Activated CD4-positive, alpha-beta T cell treated with anti-CD3 and anti-CD28 coated beads, Interleukin-2, amount 50 U/mL, for 16 hours (primary cell): Measurements from ENCODE around the gene PLXNA1.

Experiments
- DNase-seq: peaks from one replicate; pipeline ENCODE4 v3.0.0-alpha.2; 2020

PLXNA1 gene

DNA sequence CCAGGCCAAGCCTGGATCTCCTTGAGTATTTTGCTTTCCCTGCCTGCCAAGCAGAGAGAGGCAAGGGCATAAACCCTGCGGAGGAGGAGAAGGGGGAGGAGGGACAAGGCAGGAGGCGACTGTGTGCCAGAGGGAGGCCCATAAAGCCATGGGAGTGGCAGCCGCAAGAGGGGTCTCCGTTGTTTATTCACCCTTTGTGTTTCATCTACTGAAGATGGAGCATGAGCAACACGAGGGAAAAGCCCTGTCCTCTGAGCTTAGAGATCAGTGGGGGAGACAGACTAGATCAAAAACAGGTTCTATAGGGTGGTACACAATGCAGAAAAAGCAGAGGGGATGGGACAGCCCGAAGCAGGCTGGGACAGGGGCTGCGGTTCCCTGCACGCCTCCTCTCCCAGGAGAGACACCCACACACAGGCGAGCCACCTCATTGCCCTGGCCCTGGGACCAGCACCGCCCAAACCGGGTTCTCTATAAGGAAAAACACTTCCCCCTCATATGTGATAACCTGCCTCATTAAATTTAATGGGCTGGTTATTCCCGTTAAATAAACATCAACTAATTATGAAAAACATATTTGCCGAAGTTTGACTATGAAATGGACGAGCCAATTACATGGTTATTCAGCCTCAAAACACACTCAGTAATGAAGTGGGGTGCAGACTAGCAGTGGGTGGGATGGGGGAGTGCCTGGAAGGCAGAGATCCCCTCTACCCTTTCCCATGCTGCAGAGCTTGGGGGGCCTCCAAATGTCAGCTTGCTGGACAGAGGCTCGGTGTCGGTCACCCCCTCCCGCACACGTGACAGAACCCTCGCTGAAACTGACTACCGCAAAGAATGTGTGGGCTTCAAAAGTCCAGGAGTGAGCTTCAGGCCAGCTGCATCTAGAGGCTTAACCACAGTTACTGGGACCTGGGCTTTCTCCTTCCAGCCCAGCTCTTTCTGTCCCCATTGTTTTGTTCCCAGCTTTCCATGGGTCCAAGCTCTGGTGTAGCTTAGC lies 14.2 kb upstream of the PLXNA1 start:
- no peak for DNase-seq

GRCh38 chr3:126969586-126969985 lies 13.3 kb upstream of the PLXNA1 start:
- DNase-seq, result no peak

GRCh38 chr3:126970101-126970500 lies 12.8 kb upstream of the PLXNA1 start:
- DNase-seq, result no peak

GRCh38 chr3:126970921-126971320 lies 12.0 kb upstream of the PLXNA1 start:
- DNase-seq, result no peak

- DNase-seq, result no peak
These were observed 11.0 kb upstream of the PLXNA1 start for GRCh38 chr3:126971891-126972351.

- DNase-seq, result no peak
These were observed 10.0 kb upstream of the PLXNA1 start for GRCh38 chr3:126972866-126973265.

- DNase-seq, result no peak
These were observed 9.1 kb upstream of the PLXNA1 start for GRCh38 chr3:126973814-126974213.

- DNase-seq, result no peak
These were observed 8.2 kb upstream of the PLXNA1 start for GRCh38 chr3:126974756-126975155.

DNA sequence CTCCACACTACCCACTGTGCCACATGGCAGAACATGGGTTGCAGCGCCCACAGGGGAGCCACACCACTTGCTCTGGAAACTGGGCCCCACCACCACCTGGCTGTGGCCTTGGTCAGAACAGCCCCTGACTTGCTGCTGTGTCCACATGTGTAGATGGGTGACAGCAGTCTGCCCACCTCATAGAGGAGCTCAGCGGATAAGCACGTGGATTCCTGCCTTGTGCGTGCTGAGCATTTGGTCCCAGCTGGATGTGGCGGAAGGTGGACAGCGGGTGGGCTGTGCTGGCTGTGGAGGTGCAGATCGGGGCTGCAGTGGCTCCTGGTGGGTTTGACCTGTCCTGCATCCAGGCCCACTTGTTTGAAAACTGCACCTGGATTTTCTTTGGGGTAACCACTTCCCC lies 6.0 kb upstream of the PLXNA1 start:
- no peak for DNase-seq

- no peak for DNase-seq
These were observed 5.1 kb upstream of the PLXNA1 start for GRCh38 chr3:126977821-126978220.

DNA sequence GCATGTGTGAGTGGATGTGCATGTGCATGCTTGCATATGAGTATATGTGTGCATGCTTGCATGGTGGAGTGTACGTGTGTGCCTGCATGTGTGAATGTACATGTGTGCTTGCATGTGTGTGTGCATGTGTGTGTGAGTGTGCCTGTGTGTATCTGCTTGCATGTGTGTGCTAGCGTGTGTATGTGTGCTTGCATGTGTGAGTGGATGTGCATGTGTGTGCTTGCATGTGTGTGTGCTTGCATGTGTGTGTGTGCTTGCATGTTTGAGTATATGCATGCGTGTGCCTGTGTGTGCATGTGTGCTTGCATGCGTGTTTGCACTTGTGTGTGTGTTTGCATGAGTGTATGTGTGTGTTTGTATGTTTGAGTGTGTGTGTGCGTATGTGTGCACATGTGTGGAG lies 4.6 kb upstream of the PLXNA1 start:
- DNase-seq, result no peak

DNA sequence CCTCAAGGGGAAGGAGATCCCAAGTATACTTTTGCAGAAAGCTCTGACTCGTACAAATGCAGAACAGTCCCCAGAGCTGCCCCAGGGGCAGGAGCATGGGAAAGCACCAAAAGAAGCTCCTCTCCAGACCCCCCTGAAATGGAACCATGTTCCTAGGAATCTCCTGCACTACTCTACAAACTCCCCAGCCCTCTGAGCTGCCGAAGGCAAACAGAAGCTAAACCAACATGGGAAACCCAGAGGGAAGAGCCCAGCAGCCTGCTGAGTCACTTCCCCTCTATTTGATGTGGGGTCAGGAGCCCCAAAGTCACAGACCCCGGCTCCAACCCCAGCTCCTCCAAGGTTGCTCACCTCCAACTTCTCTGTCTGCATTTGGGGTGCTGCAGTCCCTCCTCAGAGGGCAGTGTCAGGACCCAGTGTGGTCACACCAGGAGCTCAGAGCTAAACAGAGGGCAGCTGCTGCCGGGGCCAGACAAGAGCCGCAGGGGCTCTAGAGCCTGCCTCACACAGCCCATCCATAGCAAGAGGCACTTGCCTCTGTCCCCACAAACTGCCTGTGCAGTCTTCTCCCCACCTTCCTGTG lies 3.8 kb upstream of the PLXNA1 start:
- no peak for DNase-seq

DNA sequence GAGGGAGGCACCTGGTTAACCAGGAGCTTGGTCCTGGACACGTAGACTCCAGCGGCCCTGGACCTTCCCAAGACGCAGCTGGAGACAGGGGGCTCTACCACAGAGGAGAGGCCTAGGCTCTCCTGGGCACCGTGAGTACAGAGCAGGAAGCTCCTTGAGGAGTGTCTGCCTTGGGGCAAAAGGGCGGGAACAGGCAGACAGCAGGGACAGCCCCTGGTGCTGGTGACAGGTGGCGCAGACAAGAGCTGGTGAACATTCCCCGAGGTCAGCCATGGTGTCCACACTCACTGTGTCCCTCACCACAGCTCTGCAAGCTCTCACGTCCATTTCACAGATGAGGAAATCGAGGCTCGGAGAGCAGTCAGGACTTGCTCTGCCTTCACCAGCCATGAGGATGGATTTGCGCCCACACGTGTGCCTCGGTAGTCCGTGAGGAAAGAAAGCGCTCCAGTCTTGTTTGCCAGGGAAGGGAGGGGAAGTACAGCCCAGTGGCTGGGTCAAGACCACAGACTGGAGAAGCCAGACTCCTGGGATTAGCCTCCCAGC lies 2.6 kb upstream of the PLXNA1 start:
- no peak for DNase-seq

DNA sequence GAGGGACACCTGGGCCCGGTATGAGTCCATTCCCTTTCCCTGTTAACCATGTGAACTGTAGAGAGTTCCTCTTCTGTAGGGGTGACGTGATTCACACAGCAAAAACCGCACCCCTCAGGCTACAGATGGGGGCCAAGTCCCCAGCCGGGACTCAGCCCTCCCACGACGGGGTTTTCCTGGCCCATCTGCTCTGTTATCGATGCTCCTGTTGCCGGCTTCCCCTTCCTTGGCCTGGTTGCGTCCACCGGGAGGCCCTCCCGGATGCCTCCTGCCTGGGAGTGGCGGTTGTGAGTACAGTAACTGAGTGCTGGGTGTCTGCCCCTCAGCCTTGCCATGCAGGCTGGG lies 817 bp upstream of the PLXNA1 start:
- DNase-seq, result peak; percentile 49

DNA sequence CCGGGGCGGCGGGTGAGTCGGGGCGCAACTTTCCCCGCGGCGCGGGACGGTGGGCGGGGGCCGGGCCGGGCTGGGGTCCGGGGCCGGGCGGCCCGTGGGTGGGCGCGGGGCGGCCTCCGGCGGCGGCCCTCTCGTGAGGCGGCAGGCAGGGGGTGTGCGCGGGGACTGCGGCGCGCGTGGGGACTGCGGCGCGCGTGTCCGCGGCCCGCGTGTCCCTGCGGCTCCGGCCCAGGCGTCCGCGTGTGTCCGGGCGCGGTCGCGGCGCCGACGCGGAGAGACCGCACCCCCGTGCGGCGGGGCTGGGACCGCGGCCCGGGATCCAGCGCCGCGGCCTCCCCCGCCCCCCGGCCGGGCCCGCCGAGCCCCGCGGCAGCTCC lies 349 bp downstream of the PLXNA1 start:
- DNase-seq, result no peak

- peak; percentile 20 for DNase-seq
These were observed 907 bp downstream of the PLXNA1 start for GRCh38 chr3:126983653-126984390.

DNA sequence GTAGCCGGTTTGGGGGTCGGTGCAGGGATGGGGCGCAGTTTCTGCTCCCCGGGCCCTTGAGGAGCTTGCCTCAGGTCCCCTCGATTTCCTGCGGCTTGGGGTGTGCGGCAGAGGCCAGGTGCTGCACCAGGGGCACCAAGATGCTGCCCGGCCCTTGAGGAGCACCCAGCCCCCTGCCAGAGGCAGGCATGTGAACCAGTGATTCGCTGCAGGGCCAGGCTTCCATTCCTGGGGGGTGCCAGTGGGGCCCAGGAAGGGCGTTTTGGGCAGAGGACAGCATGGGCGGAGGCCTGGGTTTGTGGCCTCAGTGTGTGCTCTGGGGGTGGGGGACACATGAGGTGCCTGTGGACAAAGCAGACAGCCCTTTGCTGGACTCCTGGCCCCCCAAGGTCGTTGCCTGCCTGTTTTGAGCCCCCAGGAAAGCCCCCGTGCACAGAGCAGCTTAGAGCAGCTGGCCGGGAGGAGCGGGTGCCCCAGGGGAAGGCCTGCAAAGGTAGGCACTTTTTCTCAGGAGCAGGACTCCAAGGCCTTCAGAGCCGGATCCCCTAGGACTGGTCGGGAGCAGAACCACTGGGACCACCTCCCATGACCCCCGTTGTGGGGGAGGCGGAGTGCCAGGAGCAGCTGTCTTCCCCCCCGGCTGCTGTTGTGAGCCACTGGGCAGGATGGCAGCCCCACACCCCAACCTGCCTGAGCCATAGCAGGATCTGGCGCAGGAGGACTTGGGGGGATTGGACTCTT lies 1.6 kb downstream of the PLXNA1 start:
- no peak for DNase-seq

DNA sequence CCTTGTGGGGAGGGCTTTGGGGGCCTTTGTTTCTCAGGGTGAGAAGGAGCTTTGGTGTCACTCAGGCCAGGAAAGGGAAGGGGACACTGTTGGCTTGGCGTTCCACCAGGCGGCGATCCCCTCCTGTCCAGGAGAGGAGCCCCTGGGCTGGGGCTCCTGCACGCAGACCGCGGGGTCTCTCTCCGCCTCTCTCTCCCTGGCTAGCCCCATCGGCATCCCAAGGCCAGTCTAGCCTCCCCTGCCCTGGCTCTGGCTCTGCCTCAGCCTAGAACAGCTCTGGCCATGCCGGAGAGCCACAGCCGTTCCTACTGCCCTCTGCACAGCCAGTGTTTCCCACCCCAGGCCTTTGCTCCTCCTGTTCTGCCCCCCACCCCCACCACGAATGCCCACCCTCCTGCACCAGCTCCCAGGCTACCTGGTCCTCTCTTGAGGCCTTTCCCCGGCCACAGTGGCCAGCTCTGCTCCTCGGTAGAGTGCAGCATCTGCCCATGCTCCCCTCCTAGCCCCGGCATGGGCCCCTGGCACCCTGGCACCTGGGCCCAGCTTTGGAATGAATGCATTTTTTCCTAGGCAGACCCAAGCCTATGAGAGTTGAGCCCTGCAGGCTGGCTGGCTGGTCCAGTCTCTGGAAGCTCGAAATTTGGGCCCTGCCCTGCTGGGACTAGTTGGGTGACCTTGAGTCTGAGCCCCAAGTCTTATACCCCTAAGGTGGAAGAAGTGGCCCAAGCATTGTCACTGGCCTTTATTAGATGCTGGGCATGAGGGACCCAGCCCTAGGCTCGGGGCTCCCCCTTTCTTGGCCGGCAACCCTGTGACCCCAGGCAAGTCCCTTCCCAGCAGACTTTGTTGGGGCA lies 2.4 kb downstream of the PLXNA1 start:
- no peak for DNase-seq

- DNase-seq, result no peak
These were observed 3.1 kb downstream of the PLXNA1 start for GRCh38 chr3:126986001-126986400.

GRCh38 chr3:126987129-126987528 lies 4.2 kb downstream of the PLXNA1 start:
- DNase-seq, result no peak

DNA sequence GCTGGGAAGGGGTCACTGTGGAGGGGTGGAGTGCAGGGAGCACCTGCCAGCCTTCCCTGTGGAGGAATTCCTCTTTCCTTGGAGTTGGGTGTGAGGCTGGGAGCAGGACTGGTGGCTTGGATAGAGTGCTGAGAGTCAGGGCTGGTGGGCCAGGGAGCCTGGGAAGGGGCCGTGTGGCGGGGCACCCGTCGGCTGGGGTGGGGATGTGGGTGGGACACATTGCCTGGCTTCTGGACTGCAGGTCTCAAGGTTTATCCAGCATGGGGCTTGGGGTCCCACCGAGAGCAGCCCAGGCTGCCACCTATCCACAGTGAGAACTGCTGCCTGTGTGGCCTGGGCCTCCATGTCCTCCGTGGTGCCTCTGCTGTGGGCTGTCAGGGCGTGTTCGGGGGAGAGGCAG lies 4.7 kb downstream of the PLXNA1 start:
- no peak for DNase-seq
